ENCODE results near the gene SPEF2. TPM values are rescaled to one million over a fixed set of nuclear protein-coding genes. Genes with fewer than 3 reads are reported as not detected.

SPEF2 gene
- total RNA-seq, 1 donor from 2014 or later: 0.96 TPM

- H3K4me1 Mint-ChIP-seq (ENCODE audit: low read depth, unreplicated experiment): peaks cover 1% of the 10 kb centered on the region
- no peaks in the 10 kb centered on the region for H3K36me3 Mint-ChIP-seq (ENCODE audit: unreplicated experiment)
- no peak overlapping the region for H3K27ac Mint-ChIP-seq (ENCODE audit: unreplicated experiment)
- DNase-seq: no peak
- no peaks in the 10 kb centered on the region for H3K9me3 Mint-ChIP-seq (ENCODE audit: unreplicated experiment)
- no peak overlapping the region for H3K4me3 Mint-ChIP-seq (ENCODE audit: unreplicated experiment)
- H3K27me3 Mint-ChIP-seq (ENCODE audit: unreplicated experiment): no peaks in the 10 kb centered on the region
- TF ChIP-seq CTCF (IDR thresholded peaks at IDR 0.05; ENCODE audit: partially characterized antibody, unreplicated experiment): no peak
These were observed 23.0 kb downstream of the SPEF2 start for GRCh38 chr5:35640623-35641022.

GRCh38 chr5:35644543-35644942 is 26.9 kb downstream of the SPEF2 start:
- Mint-ChIP-seq H3K27ac (ENCODE audit: unreplicated experiment) (no peak overlapping the region), H3K36me3 (ENCODE audit: unreplicated experiment) (no peaks in the 10 kb centered on the region), H3K9me3 (ENCODE audit: unreplicated experiment) (no peaks in the 10 kb centered on the region), H3K4me1 (ENCODE audit: low read depth, unreplicated experiment) (peaks cover 1% of the 10 kb centered on the region), H3K27me3 (ENCODE audit: unreplicated experiment) (no peaks in the 10 kb centered on the region), H3K4me3 (ENCODE audit: unreplicated experiment) (no peak overlapping the region)
- no peak for TF ChIP-seq CTCF (IDR thresholded peaks at IDR 0.05; ENCODE audit: partially characterized antibody, unreplicated experiment)
- no peak for DNase-seq

- Mint-ChIP-seq H3K27ac (ENCODE audit: unreplicated experiment) (no peak overlapping the region), H3K4me1 (ENCODE audit: low read depth, unreplicated experiment) (no peaks in the 10 kb centered on the region), H3K36me3 (ENCODE audit: unreplicated experiment) (no peaks in the 10 kb centered on the region), H3K9me3 (ENCODE audit: unreplicated experiment) (no peaks in the 10 kb centered on the region), H3K27me3 (ENCODE audit: unreplicated experiment) (no peaks in the 10 kb centered on the region), H3K4me3 (ENCODE audit: unreplicated experiment) (no peak overlapping the region)
- TF ChIP-seq CTCF (IDR thresholded peaks at IDR 0.05; ENCODE audit: partially characterized antibody, unreplicated experiment): no peak
- no peak for DNase-seq
These were observed 29.5 kb downstream of the SPEF2 start for GRCh38 chr5:35647128-35647527.

GRCh38 chr5:35647712-35648111 is 30.0 kb downstream of the SPEF2 start:
- Mint-ChIP-seq H3K4me3 (ENCODE audit: unreplicated experiment) (no peak overlapping the region), H3K9me3 (ENCODE audit: unreplicated experiment) (no peaks in the 10 kb centered on the region), H3K36me3 (ENCODE audit: unreplicated experiment) (no peaks in the 10 kb centered on the region), H3K27ac (ENCODE audit: unreplicated experiment) (no peak overlapping the region), H3K27me3 (ENCODE audit: unreplicated experiment) (no peaks in the 10 kb centered on the region), H3K4me1 (ENCODE audit: low read depth, unreplicated experiment) (no peaks in the 10 kb centered on the region)
- no peak for TF ChIP-seq CTCF (IDR thresholded peaks at IDR 0.05; ENCODE audit: partially characterized antibody, unreplicated experiment)
- no peak for DNase-seq

GRCh38 chr5:35651002-35651756 is 33.5 kb downstream of the SPEF2 start:
- Mint-ChIP-seq H3K27ac (ENCODE audit: unreplicated experiment) (no peak overlapping the region), H3K9me3 (ENCODE audit: unreplicated experiment) (no peaks in the 10 kb centered on the region), H3K36me3 (ENCODE audit: unreplicated experiment) (no peaks in the 10 kb centered on the region), H3K4me1 (ENCODE audit: low read depth, unreplicated experiment) (no peaks in the 10 kb centered on the region), H3K27me3 (ENCODE audit: unreplicated experiment) (peaks cover 2% of the 10 kb centered on the region), H3K4me3 (ENCODE audit: unreplicated experiment) (no peak overlapping the region)
- DNase-seq: peak; percentile 19
- peak; percentile 40 for TF ChIP-seq CTCF (IDR thresholded peaks at IDR 0.05; ENCODE audit: partially characterized antibody, unreplicated experiment)

Measured in glutamatergic neuron (in vitro differentiated cells).